Common myeloid progenitor, CD34-positive (primary cell): ENCODE results near the gene FANCI.

Experiments used
- CTCF ChIA-PET: fragments of 350-600 bp; sonication (Branson Sonifier 250); formaldehyde crosslinking; loops from one replicate; lab custom pipeline; 2021; ENCODE audit warnings: antibody characterized with exemption; lab: Charles Lee
- POLR2A ChIA-PET: fragments of 350-600 bp; sonication (Branson Sonifier 250); formaldehyde crosslinking; loops from one replicate; lab custom pipeline; 2021; ENCODE audit warnings: antibody characterized with exemption; lab: Charles Lee
- DNase-seq, 3 donors: peaks; one replicate each; pipeline versions ENCODE4 v3.0.0 to v3.0.0-alpha.2; 2013
- H3K27ac ChIP-seq, 2 experiments: 1 replicate in 1 of 2; 2 replicates in 1 of 2; pipeline ENCODE4 v1.7.0; 2013; ENCODE audit warnings: inconsistent platforms in 2 of 2, low read length in 2 of 2, mild to moderate bottlenecking in 2 of 2, low read depth in 1 of 2, moderate library complexity in 1 of 2; ENCODE audit not compliant: severe bottlenecking in 2 of 2, insufficient read depth in 1 of 2, poor library complexity in 1 of 2
- H3K27me3 ChIP-seq, 5 experiments: replicated peaks in 2 of 5; 1 replicate in 3 of 5; 2 replicates in 2 of 5; pipeline versions ENCODE4 v1.6.1 to v1.7.0; 2013; ENCODE audit warnings: low read length in 4 of 5, mild to moderate bottlenecking in 2 of 5, moderate library complexity in 2 of 5, inconsistent platforms in 1 of 5; ENCODE audit not compliant: insufficient read depth in 5 of 5, control insufficient read depth in 4 of 5
- H3K36me3 ChIP-seq, 4 experiments: 1 replicate in 2 of 4; 2 replicates in 2 of 4; pipeline versions ENCODE4 v1.6.1 to v1.7.0; 2013; ENCODE audit warnings: low read length in 3 of 4, control low read depth in 1 of 4, mild to moderate bottlenecking in 1 of 4; ENCODE audit not compliant: control insufficient read depth in 4 of 4, insufficient read depth in 4 of 4
- H3K4me1 ChIP-seq, 4 experiments: 1 replicate in 3 of 4; 2 replicates in 1 of 4; pipeline versions ENCODE4 v1.6.1 to v1.7.1; 2013; ENCODE audit warnings: low read length in 3 of 4, mild to moderate bottlenecking in 3 of 4, control low read depth in 1 of 4, inconsistent platforms in 1 of 4, moderate library complexity in 1 of 4; ENCODE audit not compliant: control insufficient read depth in 4 of 4, insufficient read depth in 4 of 4; ENCODE audit errors: control extremely low read depth in 1 of 4
- H3K4me3 ChIP-seq, 7 experiments: 1 replicate in 4 of 7; 2 replicates in 3 of 7; pipeline versions ENCODE4 v1.5.1 to v1.7.0; 2013; ENCODE audit warnings: mild to moderate bottlenecking in 7 of 7, low read length in 6 of 7, moderate library complexity in 6 of 7, inconsistent platforms in 2 of 7, low read depth in 2 of 7, control low read depth in 1 of 7; ENCODE audit not compliant: insufficient read depth in 4 of 7, control insufficient read depth in 1 of 7; ENCODE audit errors: extremely low read depth in 1 of 7
- H3K9me3 ChIP-seq, 5 experiments: 1 replicate in 4 of 5; 2 replicates in 1 of 5; pipeline versions ENCODE4 v1.6.1 to v1.7.1; 2013; ENCODE audit warnings: low read length in 4 of 5, mild to moderate bottlenecking in 2 of 5, inconsistent platforms in 1 of 5, low read depth in 1 of 5, moderate library complexity in 1 of 5; ENCODE audit not compliant: control insufficient read depth in 4 of 5, insufficient read depth in 2 of 5; ENCODE audit errors: control extremely low read depth in 1 of 5
- WGBS: methylation state at CpG from one replicate; pipeline ENCODE4 v1.1.5; 2013; ENCODE audit not compliant: insufficient coverage; 5-methylcytosine and 5-hydroxymethylcytosine counted together

FANCI gene

DNA sequence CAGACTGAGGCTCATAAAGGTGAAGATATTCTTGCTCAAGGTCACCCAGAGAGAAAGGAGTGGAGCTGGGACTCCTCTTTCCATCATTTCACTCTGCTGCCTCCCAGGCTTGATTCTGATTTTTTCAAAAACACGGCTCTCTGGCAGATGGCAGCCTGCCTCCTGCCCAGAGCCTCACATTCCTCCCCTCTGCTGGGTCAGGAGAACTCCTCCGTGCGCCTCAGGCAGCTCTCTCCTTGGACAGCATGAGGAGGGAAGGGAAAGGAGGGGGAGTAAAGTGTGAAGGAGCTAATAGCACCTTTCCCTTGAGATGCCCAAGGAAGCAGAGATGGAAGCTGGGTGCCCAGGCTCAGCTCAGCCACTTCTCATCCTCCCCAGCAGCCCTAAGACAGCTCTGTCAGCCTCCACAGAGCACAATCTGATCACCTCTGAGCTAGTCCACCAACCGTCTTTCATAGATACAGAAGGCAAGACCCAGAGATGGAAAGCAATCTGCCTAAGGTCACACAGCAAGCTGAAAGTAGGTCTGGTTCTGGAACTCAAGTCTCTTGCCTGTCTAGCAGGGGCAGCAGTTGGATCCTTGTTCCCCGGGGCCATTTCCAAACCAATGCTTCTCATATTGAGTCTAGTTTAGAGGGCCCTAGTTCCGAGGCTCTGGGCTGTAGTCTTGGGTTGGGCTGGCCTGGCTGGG is 25.9 kb upstream of the FANCI start:
- H3K9me3 ChIP-seq: no peaks in the 10 kb centered on the region
- H3K27me3 ChIP-seq: peaks cover 0 to 5% (median 0%) of the 10 kb centered on the region in 5 experiments
- no peaks in the 10 kb centered on the region for H3K36me3 ChIP-seq
- CTCF ChIA-PET: interaction anchor here (1.1 to 2.9 kb wide), 3 partner anchors 11 to 44 kb away, joined by 3 to 12 read pairs (median 3); partner anchors contain the start of gene FANCI
- POLR2A ChIA-PET: no interaction called here
- H3K4me3 ChIP-seq: no peak overlapping the region
- H3K27ac ChIP-seq: no peak overlapping the region
- no peaks in the 10 kb centered on the region for H3K4me1 ChIP-seq
- WGBS: 96% methylated on average over 3 of the region's 6 CpGs
- no peak for DNase-seq

DNA sequence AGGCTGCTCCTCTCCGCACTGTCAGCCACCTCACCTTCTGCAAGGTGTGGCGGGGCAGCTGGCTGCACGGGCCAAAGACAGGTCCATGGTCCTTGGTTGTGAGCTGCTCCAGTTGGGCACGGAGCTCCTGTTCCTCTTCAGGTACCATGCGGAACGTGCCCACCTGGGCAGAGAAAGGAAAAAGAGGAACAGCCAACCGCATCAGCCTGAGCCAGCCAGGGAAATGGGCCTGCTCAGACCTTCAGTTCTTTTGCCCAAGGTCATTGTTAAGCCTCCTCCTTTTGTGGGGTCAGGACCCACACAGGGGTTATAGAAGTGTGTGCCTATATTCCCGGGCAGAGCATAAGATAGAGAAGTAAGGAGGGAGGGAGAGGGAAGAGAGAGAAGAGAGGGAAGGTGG is 25.2 kb upstream of the FANCI start:
- Histone ChIP-seq H3K27me3 (peaks cover 0 to 5% (median 0%) of the 10 kb centered on the region in 5 experiments), H3K9me3 (no peaks in the 10 kb centered on the region), H3K36me3 (no peaks in the 10 kb centered on the region), H3K4me1 (no peaks in the 10 kb centered on the region), H3K4me3 (no peak overlapping the region), H3K27ac (no peak overlapping the region)
- WGBS: 100% methylated on average over 6 of the region's 8 CpGs
- DNase-seq: no peak
- ChIA-PET POLR2A (no interaction called here), CTCF (interaction anchor here (1.1 to 2.9 kb wide), 2 partner anchors 12 to 44 kb away, joined by 3 to 12 read pairs; no protein-coding TSS in a partner anchor)

DNA sequence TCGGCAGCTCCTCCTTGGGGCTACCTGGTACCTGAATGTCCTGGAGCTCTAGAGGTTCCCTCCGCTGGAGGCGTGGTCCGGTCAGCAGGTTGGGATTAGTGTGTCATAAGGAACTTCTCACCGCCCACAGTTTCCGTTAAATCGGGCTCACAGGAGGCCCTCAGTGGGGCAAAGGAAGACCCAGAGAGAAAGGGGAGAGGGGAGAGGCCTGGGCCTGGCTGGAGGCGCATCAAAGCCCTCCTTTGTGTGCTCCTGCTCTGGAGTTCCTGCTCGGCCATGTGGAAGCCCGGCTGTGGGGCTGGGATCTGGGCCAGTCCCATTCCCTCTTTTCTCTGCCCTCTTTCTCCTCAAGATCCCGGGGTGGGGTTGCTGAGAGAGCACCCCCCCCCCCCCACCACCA is 22.2 kb upstream of the FANCI start, which contains the start of gene RLBP1:
Gene RLBP1 (minus strand): TSS at position 37 of the 400 bp plus-strand sequence. CDS start 2,604 bp downstream, outside the sequence.
- H3K27me3 ChIP-seq: peaks cover 0 to 2% (median 0%) of the 10 kb centered on the region in 5 experiments
- ChIA-PET CTCF (interaction anchor here (1.3 kb wide), 1 partner anchor 15 kb away, joined by 3 read pairs; no protein-coding TSS in a partner anchor), POLR2A (no interaction called here)
- no peak within 1 kb of the TSS for H3K4me3 ChIP-seq
- WGBS: 70% methylated on average over 4 of the region's 11 CpGs
- H3K27ac ChIP-seq: no peak within 1 kb of the TSS
- H3K9me3 ChIP-seq: no peaks in the 10 kb centered on the region
- no peak for DNase-seq
- no peaks in the 10 kb centered on the region for H3K4me1 ChIP-seq
- no peaks in the 10 kb centered on the region for H3K36me3 ChIP-seq

- Histone ChIP-seq H3K4me1 (no peaks in the 10 kb centered on the region), H3K36me3 (no peaks in the 10 kb centered on the region), H3K9me3 (no peaks in the 10 kb centered on the region), H3K4me3 (no peak overlapping the region), H3K27ac (no peak overlapping the region), H3K27me3 (no peaks in the 10 kb centered on the region)
- no peak for DNase-seq
- WGBS: no CpG with 5 or more reads among the region's 5 CpGs
- ChIA-PET POLR2A (no interaction called here), CTCF (interaction anchor here (2.9 kb wide), 1 partner anchor 18 kb away, joined by 8 read pairs; no protein-coding TSS in a partner anchor)
Observed at GRCh38 chr15:89225588-89225987, 18.2 kb upstream of the FANCI start.

GRCh38 chr15:89226359-89227221 is 17.2 kb upstream of the FANCI start:
- H3K4me1 ChIP-seq: no peaks in the 10 kb centered on the region
- no peaks in the 10 kb centered on the region for H3K27me3 ChIP-seq
- H3K4me3 ChIP-seq: no peak overlapping the region
- H3K9me3 ChIP-seq: no peaks in the 10 kb centered on the region
- ChIA-PET CTCF (interaction anchor here (1.7 to 2.9 kb wide), 2 partner anchors 19 to 41 kb away, joined by 3 to 8 read pairs; no protein-coding TSS in a partner anchor), POLR2A (no interaction called here)
- no peaks in the 10 kb centered on the region for H3K36me3 ChIP-seq
- H3K27ac ChIP-seq: no peak overlapping the region
- no peak for DNase-seq
- WGBS: 97% methylated on average over 13 of the region's 14 CpGs

GRCh38 chr15:89227425-89227824 is 16.4 kb upstream of the FANCI start:
- no peak overlapping the region for H3K4me3 ChIP-seq
- ChIA-PET POLR2A (no interaction called here), CTCF (interaction anchor here (1.7 to 2.9 kb wide), 2 partner anchors 20 to 40 kb away, joined by 3 to 8 read pairs; no protein-coding TSS in a partner anchor)

More at GRCh38 chr15:89227425-89227824, 16.4 kb upstream of the FANCI start:
- H3K36me3 ChIP-seq: no peaks in the 10 kb centered on the region
- no peaks in the 10 kb centered on the region for H3K4me1 ChIP-seq
- H3K9me3 ChIP-seq: no peaks in the 10 kb centered on the region
- DNase-seq: no peak
- no peak overlapping the region for H3K27ac ChIP-seq
- no peaks in the 10 kb centered on the region for H3K27me3 ChIP-seq
- 95% methylated on average over 5 of the region's 7 CpGs for WGBS
